HepG2 (cell line): Measurements from ENCODE around the gene LEMD2. TPM values are rescaled to one million over a fixed set of nuclear protein-coding genes. Genes with fewer than 3 reads are reported as not detected.

ENCODE experiments used
- ATAC-seq: fragments of 200-7000 bp; cut with Tn5 transposase; 3 replicates; pipeline ENCODE4 v1.9.1; 2020; ENCODE audit warnings: mild to moderate bottlenecking, moderate library complexity
- BruUV-seq: library from RNA; stranded (reverse); fragments of 400-500 nt; replicated peaks from 2 replicates; lab custom pipeline; 2021; lab: Mats Ljungman, UMichigan
- CTCF ChIA-PET: fragments of 300-600 bp; formaldehyde crosslinking; extraction: SDS; loops from one replicate; lab custom pipeline; 2021; ENCODE audit warnings: low total read pairs, inconsistent platforms, low intra/inter-chr PET ratio; lab: Yijun Ruan, JAX
- POLR2A ChIA-PET: fragments of 350-600 bp; sonication (Branson Sonifier 250); formaldehyde crosslinking; loops from one replicate; lab custom pipeline; 2020; ENCODE audit warnings: antibody characterized with exemption, inconsistent platforms; lab: Yijun Ruan, JAX
- DNase-seq: peaks from one replicate; pipeline ENCODE4 v3.0.0-alpha.2; 2015; ENCODE audit warnings: low spot score
- FAIRE-seq: peaks from 3 replicates; lab custom pipeline; 2011; peaks lifted over from hg19 to GRCh38; lab: Jason Lieb, UNC
- H2AFZ ChIP-seq: one replicate; pipeline ENCODE4 v1.6.1; 2011; ENCODE audit warnings: low read length, inconsistent platforms
- H3K27ac ChIP-seq: fragments of 300-600 bp; 3 replicates; pipeline ENCODE4 v1.8.0; 2011; ENCODE audit warnings: mixed run types, mild to moderate bottlenecking, mixed read lengths, low read length, inconsistent platforms; ENCODE audit not compliant: insufficient read depth; ENCODE audit errors: extremely low read length
- H3K27me3 ChIP-seq, 2 experiments: fragments of 200-600 bp in 1 of 2; 2 replicates in 1 of 2; 3 replicates in 1 of 2; pipeline versions ENCODE4 v1.6.0 to v1.8.0; 2011; ENCODE audit warnings: low read length in 2 of 2, mild to moderate bottlenecking in 2 of 2, moderate library complexity in 2 of 2, inconsistent platforms in 1 of 2; ENCODE audit not compliant: insufficient read depth in 2 of 2, control insufficient read depth in 1 of 2
- H3K36me3 ChIP-seq, 2 experiments: fragments of 200-600 bp in 1 of 2; replicated peaks in 1 of 2; 2 replicates in 1 of 2; 3 replicates in 1 of 2; pipeline versions ENCODE4 v1.5.1 to v1.8.0; 2011; ENCODE audit warnings: low read length in 2 of 2, inconsistent platforms in 1 of 2; ENCODE audit not compliant: insufficient read depth in 2 of 2, control insufficient read depth in 1 of 2
- H3K4me1 ChIP-seq: 2 replicates; pipeline ENCODE4 v1.5.1; 2012; ENCODE audit warnings: low read length, inconsistent platforms; ENCODE audit not compliant: insufficient read depth
- H3K4me2 ChIP-seq: 2 replicates; pipeline ENCODE4 v1.6.0; 2011; ENCODE audit warnings: low read depth, low read length, inconsistent platforms
- H3K4me3 ChIP-seq, 3 experiments: fragments of 200-600 bp in 1 of 3; sonication (generic), shearing (Covaris generic) in 1 of 3; replicated peaks in 1 of 3; 2 replicates each; pipeline ENCODE4 v1.5.1; 2011 to 2016; ENCODE audit warnings: low read length in 3 of 3, inconsistent platforms in 2 of 3, low read depth in 2 of 3, mild to moderate bottlenecking in 2 of 3, control low read depth in 1 of 3, mixed read lengths in 1 of 3; ENCODE audit not compliant: insufficient read depth in 1 of 3
- H3K79me2 ChIP-seq: one replicate; pipeline ENCODE4 v1.6.1; 2011; ENCODE audit warnings: low read length, inconsistent platforms; ENCODE audit not compliant: insufficient read depth
- H3K9ac ChIP-seq: 2 replicates; pipeline ENCODE4 v1.6.0; 2011; ENCODE audit warnings: mild to moderate bottlenecking, low read depth, low read length, inconsistent platforms; ENCODE audit not compliant: insufficient read depth
- H3K9me3 ChIP-seq: 2 replicates; pipeline ENCODE4 v1.5.1; 2012; ENCODE audit warnings: mild to moderate bottlenecking, low read length
- H4K20me1 ChIP-seq: 2 replicates; pipeline ENCODE4 v1.6.0; 2011; ENCODE audit warnings: inconsistent platforms, mild to moderate bottlenecking, low read length, moderate library complexity; ENCODE audit not compliant: insufficient read depth
- CREB1 ChIP-seq, 2 experiments: fragments of 450-650 bp in 1 of 2; IDR thresholded peaks; 2 replicates each; pipeline ENCODE4 v1.6.1; 2016 to 2017; ENCODE audit warnings: control low read depth in 1 of 2, mild to moderate bottlenecking in 1 of 2, missing compliant biosample characterization in 1 of 2, missing genetic modification characterization in 1 of 2
- HOXA3 ChIP-seq: sonication (generic); formaldehyde crosslinking; IDR thresholded peaks from 2 replicates; pipeline ENCODE4 v1.5.0; 2020; ENCODE audit warnings: missing genetic modification reagents
- NFIB ChIP-seq: sonication (generic); formaldehyde crosslinking; IDR thresholded peaks from 2 replicates; pipeline ENCODE4 v1.9.0; 2021; ENCODE audit warnings: missing genetic modification reagents, mild to moderate bottlenecking, borderline replicate concordance
- PATZ1 ChIP-seq: sonication (generic); formaldehyde crosslinking; IDR thresholded peaks from 2 replicates; pipeline ENCODE4 v1.4.0; 2020; ENCODE audit warnings: missing genetic modification reagents
- PHF5A ChIP-seq: IDR thresholded peaks from one replicate; pipeline ENCODE4 v1.6.1; 2018; ENCODE audit warnings: low read depth, missing genetic modification reagents; ENCODE audit not compliant: unreplicated experiment
- RBM39 ChIP-seq: fragments of 200-400 bp; formaldehyde crosslinking; IDR thresholded peaks from one replicate; pipeline ENCODE4 v1.6.1; 2018; ENCODE audit warnings: antibody characterized with exemption, mild to moderate bottlenecking, low read depth, low read length; ENCODE audit not compliant: poor library complexity, severe bottlenecking
- RORA ChIP-seq: sonication (generic); formaldehyde crosslinking; IDR thresholded peaks from 2 replicates; pipeline ENCODE4 v1.5.0; 2020; ENCODE audit warnings: mild to moderate bottlenecking, missing genetic modification reagents, moderate library complexity
- SAP130 ChIP-seq: IDR thresholded peaks from 2 replicates; pipeline ENCODE4 v1.6.1; 2016; ENCODE audit warnings: low read depth
- THRA ChIP-seq: sonication (generic); formaldehyde crosslinking; IDR thresholded peaks from 2 replicates; pipeline ENCODE4 v1.4.0; 2020; ENCODE audit warnings: missing genetic modification reagents, borderline replicate concordance
- ZBTB21 ChIP-seq: sonication (generic); formaldehyde crosslinking; IDR thresholded peaks from 2 replicates; pipeline ENCODE4 v1.4.0; 2020; ENCODE audit warnings: missing genetic modification reagents
- ZBTB38 ChIP-seq: sonication (generic); formaldehyde crosslinking; IDR thresholded peaks from 2 replicates; pipeline ENCODE4 v1.5.1; 2020; ENCODE audit warnings: mild to moderate bottlenecking, missing genetic modification reagents
- ZFP36L1 ChIP-seq: sonication (generic); formaldehyde crosslinking; IDR thresholded peaks from 2 replicates; pipeline ENCODE4 v1.8.0; 2022; ENCODE audit warnings: mild to moderate bottlenecking, missing genetic modification reagents, moderate library complexity
- ZFY ChIP-seq: sonication (generic); formaldehyde crosslinking; IDR thresholded peaks from 2 replicates; pipeline ENCODE4 v1.4.0; 2020; ENCODE audit warnings: missing genetic modification reagents
- ZNF512B ChIP-seq: sonication (generic); formaldehyde crosslinking; IDR thresholded peaks from 2 replicates; pipeline ENCODE4 v1.5.1; 2020; ENCODE audit warnings: missing genetic modification reagents, mild to moderate bottlenecking, borderline replicate concordance
- ZNF768 ChIP-seq: sonication (generic); formaldehyde crosslinking; IDR thresholded peaks from 2 replicates; pipeline ENCODE4 v1.4.0; 2020; ENCODE audit warnings: missing genetic modification reagents
- ZSCAN25 ChIP-seq: sonication (generic); formaldehyde crosslinking; IDR thresholded peaks from 2 replicates; pipeline ENCODE4 v1.8.0; 2022; ENCODE audit warnings: mild to moderate bottlenecking, missing genetic modification reagents
- WGBS: methylation state at CpG from one replicate; pipeline ENCODE4 v1.1.6; 2017; ENCODE audit warnings: low lambda C conversion rate; 5-methylcytosine and 5-hydroxymethylcytosine counted together
- in situ Hi-C: cut with HindIII; loops from 2 replicates; pipeline ENCODE4 v1.10.0; 2017; ENCODE audit warnings: low pct_unique_long_range_greater_than_20kb; ENCODE audit not compliant: extremely low pct_ligation_motif_present
- intact Hi-C: fragments of 100-400 bp; cut with micrococcal nuclease; formaldehyde crosslinking; loops from one replicate; pipeline ENCODE4 v1.10.0; 2022; ENCODE audit not compliant: unreplicated experiment
- polyA plus RNA-seq, 8 experiments: library from polyadenylated mRNA; depleted of rRNA in 3 of 8; stranded (reverse) in 7 of 8; unstranded in 1 of 8; fragments of >200 nt; fragmentation: Illumina TruSeq in 4 of 8; extraction: Trizol in 4 of 8; gene quantifications; 2 replicates each; pipeline versions ENCODE4 v1.2.1 to v1.2.3, GENCODE V29; 2011 to 2016; ENCODE audit warnings: low read depth in 4 of 8, missing spikeins in 1 of 8, mixed read lengths in 1 of 8; ENCODE audit not compliant: insufficient read depth in 1 of 8
- total RNA-seq, 5 experiments: library from RNA; depleted of rRNA; stranded (reverse); fragments of >200 nt; fragmentation: Illumina TruSeq; extraction: Trizol; gene quantifications; 2 replicates each; pipeline ENCODE4 v1.2.3, GENCODE V29; 2016; ENCODE audit warnings: low read depth in 1 of 5

Gene LEMD2
- total and polyA plus RNA-seq, 2 of the 13 experiments (the other 11 are each of a cell fraction or from before 2014, with no cell fraction given) = 45.2 to 62.9 TPM

GRCh38 chr6:33746036-33746600 is 42.8 kb downstream of the LEMD2 start (continued):
- TF ChIP-seq PATZ1 (CRISPR knock-in tag) (peak; percentile 46; the same call in 1 of the 2 replicates), ZNF768 (CRISPR knock-in tag) (peak; percentile 13; the same call in 1 of the 2 replicates)
- TF ChIP-seq, all 625 proteins: peak for 7

- intact Hi-C loops = loop anchor here (2.0 kb wide), 1 partner anchor 157 kb away; no protein-coding TSS in a partner anchor
- peak; percentile 18; the same call in 2 of the 3 replicates for ATAC-seq
- no TSS peak for BruUV-seq
- TF ChIP-seq CREB1 (IDR thresholded peaks at IDR 0.05) = 0 out of 2 replicates have a peak, but pooled peaks have one; percentile 3
- TF ChIP-seq CREB1 (CRISPR knock-in tag; IDR thresholded peaks at IDR 0.05) = no peak
- peak; percentile 41; the same call in 1 of the 2 replicates for TF ChIP-seq SAP130 (CRISPR knock-in tag)
- TF ChIP-seq HOXA3 (CRISPR knock-in tag) = peak; percentile 28; the same call in 1 of the 2 replicates
- TF ChIP-seq ZFY (CRISPR knock-in tag) = peak; percentile 10; the same call in 1 of the 2 replicates
- TF ChIP-seq PHF5A (CRISPR knock-in tag) = no peak
- TF ChIP-seq RBM39 = no peak
- peak; percentile 78 for TF ChIP-seq ZSCAN25 (CRISPR knock-in tag)
- TF ChIP-seq THRA (CRISPR knock-in tag) = peak; percentile 73; the same call in 1 of the 2 replicates
- no peak for TF ChIP-seq RORA (CRISPR knock-in tag)
- no peak for TF ChIP-seq NFIB (CRISPR knock-in tag)
- no peak for TF ChIP-seq ZFP36L1 (CRISPR knock-in tag)
- no peak for TF ChIP-seq ZNF512B (CRISPR knock-in tag)
- peak; percentile 87 for TF ChIP-seq ZBTB21 (CRISPR knock-in tag)
- no peak for TF ChIP-seq ZBTB38 (CRISPR knock-in tag)
Measured at GRCh38 chr6:33745548-33745947, 43.4 kb downstream of the LEMD2 start.

More at GRCh38 chr6:33745548-33745947, 43.4 kb downstream of the LEMD2 start:
- DNase-seq = peak; percentile 45
- Histone ChIP-seq H3K9me3 (no peaks in the 10 kb centered on the region), H3K27ac (no peak overlapping the region), H3K9ac (no peak overlapping the region), H3K4me2 (peak overlapping the region; percentile 59), H2AFZ (no peak overlapping the region), H3K4me3 (peak overlapping the region in 1 of 3 experiments; percentile 19; a peak in 1 of 6 replicates), H3K36me3 (no peaks in the 10 kb centered on the region), H4K20me1 (no peaks in the 10 kb centered on the region), H3K27me3 (peaks cover 4 to 45% of the 10 kb centered on the region in 2 experiments; a peak in 4 of 5 replicates), H3K79me2 (no peaks in the 10 kb centered on the region), H3K4me1 (peaks cover 50% of the 10 kb centered on the region)
- in situ Hi-C loops = no loop called here
- ChIA-PET POLR2A (interaction anchor here (1.4 to 4.6 kb wide), 3 partner anchors 15 to 42 kb away, joined by 3 to 48 read pairs (median 34); partner anchors contain the start of gene UQCC2), CTCF (interaction anchor here (1.3 to 5.7 kb wide), 3 partner anchors 18 to 409 kb away, joined by 3 to 77 read pairs (median 3); no protein-coding TSS in a partner anchor)
- 4% methylated on average over 7 of the region's 7 CpGs for WGBS
- peak; percentile 52 for FAIRE-seq
